GM12878 (cell line): ENCODE measurements around the gene CASP12. TPM values are rescaled to one million over a fixed set of nuclear protein-coding genes. Genes with fewer than 3 reads are reported as not detected.

Experiments
- ATAC-seq: fragments of 200-7000 bp; cut with Tn5 transposase; 3 replicates; pipeline ENCODE4 v1.9.1; 2020; ENCODE audit warnings: mild to moderate bottlenecking, moderate library complexity
- BruUV-seq: library from RNA; stranded (reverse); fragments of 400-500 nt; replicated peaks from 2 replicates; lab custom pipeline; 2021; lab: Mats Ljungman, UMichigan
- CTCF ChIA-PET: fragments of 300-600 bp; sonication (Branson Sonifier 250); formaldehyde crosslinking; extraction: SDS; loops from one replicate; lab custom pipeline; 2021; ENCODE audit warnings: inconsistent platforms; lab: Yijun Ruan, JAX
- POLR2A ChIA-PET: fragments of 350-600 bp; formaldehyde crosslinking; extraction: SDS; loops from one replicate; lab custom pipeline; 2021; ENCODE audit warnings: inconsistent platforms; lab: Charles Lee
- RAD21 ChIA-PET: fragments of 300-600 bp; sonication (Branson Sonifier 250); formaldehyde crosslinking; loops from one replicate; lab custom pipeline; 2023; ENCODE audit warnings: antibody characterized with exemption; ENCODE audit not compliant: unreplicated experiment; lab: Charles Lee
- SMC1A ChIA-PET: fragments of 300-600 bp; sonication (Branson Sonifier 250); formaldehyde crosslinking; loops from one replicate; lab custom pipeline; 2023; ENCODE audit not compliant: unreplicated experiment, uncharacterized antibody; lab: Charles Lee
- DNase-seq: peaks from one replicate; pipeline ENCODE4 v3.0.0-alpha.2; 2011; ENCODE audit warnings: low read depth, low spot score
- FAIRE-seq: peaks from 3 replicates; lab custom pipeline; 2011; peaks lifted over from hg19 to GRCh38; lab: Jason Lieb, UNC
- H2AFZ ChIP-seq: 2 replicates; pipeline ENCODE4 v1.6.0; 2011; ENCODE audit warnings: low read depth, low read length, control low read depth; ENCODE audit not compliant: control insufficient read depth
- H3K27ac ChIP-seq: 2 replicates; pipeline ENCODE4 v1.5.1; 2011; ENCODE audit warnings: control low read depth; ENCODE audit not compliant: control insufficient read depth, insufficient read depth
- H3K27me3 ChIP-seq, 2 experiments: replicated peaks in 1 of 2; 2 replicates each; pipeline versions ENCODE4 v1.6.0 to v1.6.1; 2011; ENCODE audit warnings: low read length in 1 of 2; ENCODE audit not compliant: control insufficient read depth in 2 of 2, insufficient read depth in 2 of 2
- H3K36me3 ChIP-seq, 2 experiments: 2 replicates each; pipeline ENCODE4 v1.5.1; 2011; ENCODE audit warnings: low read length in 1 of 2; ENCODE audit not compliant: control insufficient read depth in 2 of 2, insufficient read depth in 2 of 2
- H3K4me1 ChIP-seq: 2 replicates; pipeline ENCODE4 v1.6.1; 2011; ENCODE audit warnings: mild to moderate bottlenecking, low read length, moderate library complexity, mixed read lengths; ENCODE audit not compliant: control insufficient read depth, insufficient read depth
- H3K4me2 ChIP-seq: 2 replicates; pipeline ENCODE4 v1.6.0; 2011; ENCODE audit warnings: control low read depth; ENCODE audit not compliant: control insufficient read depth, insufficient read depth
- H3K4me3 ChIP-seq: fragments of 200-600 bp; sonication (generic); 2 replicates; pipeline ENCODE4 v1.5.1; 2016
- H3K79me2 ChIP-seq: 2 replicates; pipeline ENCODE4 v1.6.0; 2011; ENCODE audit warnings: low read length; ENCODE audit not compliant: control insufficient read depth, insufficient read depth
- H3K9ac ChIP-seq: 2 replicates; pipeline ENCODE4 v1.8.0; 2011; ENCODE audit warnings: low read length, control low read depth, mixed read lengths; ENCODE audit not compliant: control insufficient read depth, insufficient read depth
- H3K9me3 ChIP-seq: replicated peaks from 3 replicates; pipeline ENCODE4 v1.5.1; 2011; ENCODE audit warnings: mild to moderate bottlenecking, low read length; ENCODE audit not compliant: control insufficient read depth, insufficient read depth
- H4K20me1 ChIP-seq: 2 replicates; pipeline ENCODE4 v1.6.0; 2011; ENCODE audit not compliant: control insufficient read depth, insufficient read depth
- ASH2L ChIP-seq: fragments of 300-600, 200-600 bp; sonication (generic); IDR thresholded peaks from 2 replicates; pipeline ENCODE4 v1.6.1; 2017; ENCODE audit warnings: low read depth, mild to moderate bottlenecking, borderline replicate concordance
- HDAC6 ChIP-seq: fragments of 200-600 bp; sonication (generic); IDR thresholded peaks from one replicate; pipeline ENCODE4 v1.8.0; 2017; ENCODE audit warnings: antibody characterized with exemption; ENCODE audit not compliant: unreplicated experiment
- IKZF1 ChIP-seq: fragments of 450-650 bp; conservative IDR thresholded peaks from 2 replicates; pipeline ENCODE4 v1.6.1; 2017; ENCODE audit warnings: antibody characterized with exemption, mild to moderate bottlenecking
- MEF2A ChIP-seq: IDR thresholded peaks from 2 replicates; pipeline ENCODE4 v1.6.1; 2011; ENCODE audit warnings: low read depth, mild to moderate bottlenecking, low read length, moderate library complexity; ENCODE audit not compliant: insufficient read depth
- MYB ChIP-seq: fragments of 150-350 bp; IDR thresholded peaks from 2 replicates; pipeline ENCODE4 v1.6.1; 2014; ENCODE audit warnings: mild to moderate bottlenecking, low read depth, low read length, borderline replicate concordance
- PML ChIP-seq: IDR thresholded peaks from 2 replicates; pipeline ENCODE4 v1.6.1; 2012; ENCODE audit warnings: low read length, inconsistent platforms
- TAF1 ChIP-seq: IDR thresholded peaks from 2 replicates; pipeline ENCODE4 v1.6.1; 2011; ENCODE audit warnings: mild to moderate bottlenecking, low read depth, low read length, borderline replicate concordance
- TCF7 ChIP-seq: IDR thresholded peaks from 2 replicates; pipeline ENCODE4 v1.6.1; 2014; ENCODE audit warnings: antibody characterized with exemption, borderline replicate concordance
- ZNF274 ChIP-seq: IDR thresholded peaks from one replicate; pipeline ENCODE4 v1.8.0; 2011; ENCODE audit not compliant: insufficient read length, insufficient read depth
- ZSCAN29 ChIP-seq: fragments of 450-650 bp; IDR thresholded peaks from 2 replicates; pipeline ENCODE4 v1.6.1; 2017; ENCODE audit warnings: mild to moderate bottlenecking, moderate library complexity
- WGBS: methylation state at CpG from one replicate; pipeline ENCODE4 v1.1.6; 2016; ENCODE audit warnings: low lambda C conversion rate; ENCODE audit not compliant: insufficient replicate concordance, insufficient coverage; ENCODE audit errors: missing lambda C conversion rate; 5-methylcytosine and 5-hydroxymethylcytosine counted together
- in situ Hi-C: fragments of 300-500 bp; cut with MboI; formaldehyde crosslinking; loops from 9 replicates; pipeline ENCODE4 v1.14.3; 2018; ENCODE audit warnings: mixed read lengths
- intact Hi-C: fragments of 100-400 bp; cut with micrococcal nuclease; formaldehyde crosslinking; loops from one replicate; pipeline ENCODE4 v1.14.2; 2022; ENCODE audit not compliant: unreplicated experiment
- polyA plus RNA-seq, 11 experiments: library from polyadenylated mRNA; depleted of rRNA in 4 of 11; unstranded in 6 of 11; stranded (reverse) in 5 of 11; fragments of >200 nt; fragmentation: Nextera tagmentation in 4 of 11; fragmentation: Illumina TruSeq in 1 of 11; extraction: Ambion mirVana in 4 of 11; extraction: Trizol in 1 of 11; gene quantifications; 1 replicate in 1 of 11; 2 replicates in 10 of 11; pipeline versions ENCODE4 v1.2.1 to v1.2.3, GENCODE V29; 2011 to 2016; ENCODE audit warnings: inconsistent platforms in 2 of 11, missing spikeins in 2 of 11, low read depth in 1 of 11
- total RNA-seq, 4 experiments: library from RNA; depleted of rRNA in 3 of 4; stranded (reverse); fragments of >200 nt in 3 of 4; fragmentation: Illumina TruSeq in 1 of 4; extraction: Trizol in 1 of 4; gene quantifications; 2 replicates each; pipeline versions ENCODE4 v1.2.1 to v1.2.3, GENCODE V29; 2013 to 2021
- TF ChIP-seq, protein P1 (sequence below): IDR thresholded peaks from 2 replicates; pipeline ENCODE4 v1.6.1; 2012; ENCODE audit warnings: low read depth, low read length, improper control_type of control experiment
- TF ChIP-seq, protein P2 (sequence below): fragments of 450-650 bp; conservative IDR thresholded peaks from 2 replicates; pipeline ENCODE4 v1.6.1; 2017; ENCODE audit warnings: mild to moderate bottlenecking, moderate library complexity
- TF ChIP-seq, protein P3 (sequence below): fragments of 150-350 bp; IDR thresholded peaks from 2 replicates; pipeline ENCODE4 v1.6.1; 2016; ENCODE audit warnings: low read depth, low read length
- TF ChIP-seq, protein P4 (sequence below): fragments of 450-650 bp; formaldehyde crosslinking; IDR thresholded peaks from 2 replicates; pipeline ENCODE4 v1.4.0; 2022; ENCODE audit warnings: mild to moderate bottlenecking, moderate library complexity

The CASP12 gene
- total and polyA plus RNA-seq, 10 of the 15 experiments (the other 5 are each of a cell fraction or from before 2014, with no cell fraction given) = 0.10 to 0.14 TPM; not detected in 8

DNA sequence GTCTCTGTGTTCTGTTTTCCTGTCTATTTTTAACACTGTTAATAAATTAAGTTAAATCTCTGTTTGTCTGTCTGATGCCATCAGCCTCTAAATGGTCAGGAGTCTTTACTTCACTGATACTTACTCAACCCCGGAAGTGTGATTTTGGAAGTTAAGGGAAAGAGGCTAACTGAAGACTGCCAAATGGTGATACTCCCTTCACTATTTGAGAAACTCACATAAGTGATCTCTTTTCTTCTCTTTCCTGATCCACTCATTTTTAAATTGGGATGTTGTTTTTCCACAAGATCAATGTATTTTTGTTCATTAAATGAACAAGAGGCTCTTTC is 389 bp upstream of the CASP12 start (continued):
- no peak for TF ChIP-seq HDAC6
- no peak for TF ChIP-seq MEF2A
- TF ChIP-seq TAF1 = no peak
- no peak for TF ChIP-seq ZNF274
- TF ChIP-seq MYB = no peak
- TF ChIP-seq, protein P1, sequence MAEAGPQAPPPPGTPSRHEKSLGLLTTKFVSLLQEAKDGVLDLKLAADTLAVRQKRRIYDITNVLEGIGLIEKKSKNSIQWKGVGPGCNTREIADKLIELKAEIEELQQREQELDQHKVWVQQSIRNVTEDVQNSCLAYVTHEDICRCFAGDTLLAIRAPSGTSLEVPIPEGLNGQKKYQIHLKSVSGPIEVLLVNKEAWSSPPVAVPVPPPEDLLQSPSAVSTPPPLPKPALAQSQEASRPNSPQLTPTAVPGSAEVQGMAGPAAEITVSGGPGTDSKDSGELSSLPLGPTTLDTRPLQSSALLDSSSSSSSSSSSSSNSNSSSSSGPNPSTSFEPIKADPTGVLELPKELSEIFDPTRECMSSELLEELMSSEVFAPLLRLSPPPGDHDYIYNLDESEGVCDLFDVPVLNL = no peak
- no peak for TF ChIP-seq PML
- TF ChIP-seq, protein P2, sequence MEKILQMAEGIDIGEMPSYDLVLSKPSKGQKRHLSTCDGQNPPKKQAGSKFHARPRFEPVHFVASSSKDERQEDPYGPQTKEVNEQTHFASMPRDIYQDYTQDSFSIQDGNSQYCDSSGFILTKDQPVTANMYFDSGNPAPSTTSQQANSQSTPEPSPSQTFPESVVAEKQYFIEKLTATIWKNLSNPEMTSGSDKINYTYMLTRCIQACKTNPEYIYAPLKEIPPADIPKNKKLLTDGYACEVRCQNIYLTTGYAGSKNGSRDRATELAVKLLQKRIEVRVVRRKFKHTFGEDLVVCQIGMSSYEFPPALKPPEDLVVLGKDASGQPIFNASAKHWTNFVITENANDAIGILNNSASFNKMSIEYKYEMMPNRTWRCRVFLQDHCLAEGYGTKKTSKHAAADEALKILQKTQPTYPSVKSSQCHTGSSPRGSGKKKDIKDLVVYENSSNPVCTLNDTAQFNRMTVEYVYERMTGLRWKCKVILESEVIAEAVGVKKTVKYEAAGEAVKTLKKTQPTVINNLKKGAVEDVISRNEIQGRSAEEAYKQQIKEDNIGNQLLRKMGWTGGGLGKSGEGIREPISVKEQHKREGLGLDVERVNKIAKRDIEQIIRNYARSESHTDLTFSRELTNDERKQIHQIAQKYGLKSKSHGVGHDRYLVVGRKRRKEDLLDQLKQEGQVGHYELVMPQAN = no peak
- no peak for TF ChIP-seq IKZF1

DNA sequence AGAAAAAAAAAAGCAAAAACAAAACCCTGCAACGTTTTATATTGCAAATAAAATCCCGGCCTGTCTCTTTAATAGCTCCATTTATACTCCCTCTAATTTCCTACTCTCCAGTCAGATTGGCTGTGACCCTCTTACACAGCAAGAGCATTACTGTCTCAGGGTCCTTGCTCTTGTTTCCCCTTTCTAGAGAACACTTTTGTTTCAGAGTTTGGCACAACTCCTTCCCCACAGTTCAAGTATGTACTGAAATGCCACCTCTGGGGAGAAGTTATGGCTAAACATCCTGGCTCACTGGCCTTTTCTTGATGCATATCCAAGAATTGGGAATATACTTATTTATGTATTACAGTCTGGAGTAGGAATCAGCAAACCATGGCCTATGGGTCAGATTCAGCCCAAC is 2.6 kb downstream of the CASP12 start:
- no peaks in the 10 kb centered on the region for H3K79me2 ChIP-seq
- H4K20me1 ChIP-seq = no peaks in the 10 kb centered on the region
- ChIA-PET RAD21 (no interaction called here), POLR2A (no interaction called here), SMC1A (no interaction called here), CTCF (interaction anchor here (0.7 to 1.1 kb wide), 2 partner anchors 77 to 1100 kb away, joined by 3 read pairs; no protein-coding TSS in a partner anchor)
- no peaks in the 10 kb centered on the region for H3K36me3 ChIP-seq
- H3K27ac ChIP-seq = no peak overlapping the region
- TF ChIP-seq ASH2L (no peak), TCF7 (no peak), ZSCAN29 (no peak)
- TF ChIP-seq, protein P3, sequence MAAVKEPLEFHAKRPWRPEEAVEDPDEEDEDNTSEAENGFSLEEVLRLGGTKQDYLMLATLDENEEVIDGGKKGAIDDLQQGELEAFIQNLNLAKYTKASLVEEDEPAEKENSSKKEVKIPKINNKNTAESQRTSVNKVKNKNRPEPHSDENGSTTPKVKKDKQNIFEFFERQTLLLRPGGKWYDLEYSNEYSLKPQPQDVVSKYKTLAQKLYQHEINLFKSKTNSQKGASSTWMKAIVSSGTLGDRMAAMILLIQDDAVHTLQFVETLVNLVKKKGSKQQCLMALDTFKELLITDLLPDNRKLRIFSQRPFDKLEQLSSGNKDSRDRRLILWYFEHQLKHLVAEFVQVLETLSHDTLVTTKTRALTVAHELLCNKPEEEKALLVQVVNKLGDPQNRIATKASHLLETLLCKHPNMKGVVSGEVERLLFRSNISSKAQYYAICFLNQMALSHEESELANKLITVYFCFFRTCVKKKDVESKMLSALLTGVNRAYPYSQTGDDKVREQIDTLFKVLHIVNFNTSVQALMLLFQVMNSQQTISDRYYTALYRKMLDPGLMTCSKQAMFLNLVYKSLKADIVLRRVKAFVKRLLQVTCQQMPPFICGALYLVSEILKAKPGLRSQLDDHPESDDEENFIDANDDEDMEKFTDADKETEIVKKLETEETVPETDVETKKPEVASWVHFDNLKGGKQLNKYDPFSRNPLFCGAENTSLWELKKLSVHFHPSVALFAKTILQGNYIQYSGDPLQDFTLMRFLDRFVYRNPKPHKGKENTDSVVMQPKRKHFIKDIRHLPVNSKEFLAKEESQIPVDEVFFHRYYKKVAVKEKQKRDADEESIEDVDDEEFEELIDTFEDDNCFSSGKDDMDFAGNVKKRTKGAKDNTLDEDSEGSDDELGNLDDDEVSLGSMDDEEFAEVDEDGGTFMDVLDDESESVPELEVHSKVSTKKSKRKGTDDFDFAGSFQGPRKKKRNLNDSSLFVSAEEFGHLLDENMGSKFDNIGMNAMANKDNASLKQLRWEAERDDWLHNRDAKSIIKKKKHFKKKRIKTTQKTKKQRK = no peak
- TF ChIP-seq, protein P4, sequence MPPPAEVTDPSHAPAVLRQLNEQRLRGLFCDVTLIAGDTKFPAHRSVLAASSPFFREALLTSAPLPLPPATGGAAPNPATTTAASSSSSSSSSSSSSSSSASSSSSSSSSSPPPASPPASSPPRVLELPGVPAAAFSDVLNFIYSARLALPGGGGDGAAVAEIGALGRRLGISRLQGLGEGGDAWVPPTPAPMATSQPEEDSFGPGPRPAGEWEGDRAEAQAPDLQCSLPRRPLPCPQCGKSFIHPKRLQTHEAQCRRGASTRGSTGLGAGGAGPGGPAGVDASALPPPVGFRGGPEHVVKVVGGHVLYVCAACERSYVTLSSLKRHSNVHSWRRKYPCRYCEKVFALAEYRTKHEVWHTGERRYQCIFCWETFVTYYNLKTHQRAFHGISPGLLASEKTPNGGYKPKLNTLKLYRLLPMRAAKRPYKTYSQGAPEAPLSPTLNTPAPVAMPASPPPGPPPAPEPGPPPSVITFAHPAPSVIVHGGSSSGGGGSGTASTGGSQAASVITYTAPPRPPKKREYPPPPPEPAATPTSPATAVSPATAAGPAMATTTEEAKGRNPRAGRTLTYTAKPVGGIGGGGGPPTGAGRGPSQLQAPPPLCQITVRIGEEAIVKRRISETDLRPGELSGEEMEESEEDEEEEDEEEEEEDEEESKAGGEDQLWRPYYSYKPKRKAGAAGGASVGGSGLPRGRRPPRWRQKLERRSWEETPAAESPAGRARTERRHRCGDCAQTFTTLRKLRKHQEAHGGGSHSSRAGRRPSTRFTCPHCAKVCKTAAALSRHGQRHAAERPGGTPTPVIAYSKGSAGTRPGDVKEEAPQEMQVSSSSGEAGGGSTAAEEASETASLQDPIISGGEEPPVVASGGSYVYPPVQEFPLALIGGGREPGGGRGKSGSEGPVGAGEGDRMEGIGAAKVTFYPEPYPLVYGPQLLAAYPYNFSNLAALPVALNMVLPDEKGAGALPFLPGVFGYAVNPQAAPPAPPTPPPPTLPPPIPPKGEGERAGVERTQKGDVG = no peak
- ATAC-seq = no peak
- no peak for FAIRE-seq
- no peak for DNase-seq
- WGBS = 3% methylated on average over 2 of the region's 2 CpGs
- in situ Hi-C loops = no loop called here
- no peak overlapping the region for H2AFZ ChIP-seq
- H3K4me1 ChIP-seq = peaks cover 5% of the 10 kb centered on the region; the same call in 1 of the 2 replicates
- no peak overlapping the region for H3K4me2 ChIP-seq
- H3K4me3 ChIP-seq = no peak overlapping the region
- no peak overlapping the region for H3K9ac ChIP-seq
- BruUV-seq = no TSS peak
- H3K9me3 ChIP-seq = no peaks in the 10 kb centered on the region
- no peaks in the 10 kb centered on the region for H3K27me3 ChIP-seq
- intact Hi-C loops = no loop called here
